HFFc6 (cell line): ENCODE measurements around the gene ZNF17. TPM values are rescaled to one million over a fixed set of nuclear protein-coding genes. Genes with fewer than 3 reads are reported as not detected.
A peak's percentile ranks its signal among the peaks of the same experiment; 100 is the strongest.

Source experiments
- DNase-seq: peaks from one replicate; pipeline ENCODE4 v3.0.0-alpha.2; 2018
- H3K27ac Mint-ChIP-seq: 2 replicates; pipeline ENCODE4 v1.8.0; 2020; ENCODE audit warnings: mild to moderate bottlenecking, mixed read lengths
- H3K27me3 Mint-ChIP-seq: 2 replicates; pipeline ENCODE4 v1.8.0; 2021; ENCODE audit warnings: mild to moderate bottlenecking, moderate library complexity, mixed read lengths; ENCODE audit not compliant: insufficient read depth
- H3K36me3 Mint-ChIP-seq: 2 replicates; pipeline ENCODE4 v1.8.0; 2021; ENCODE audit warnings: low read depth, mixed read lengths
- H3K4me1 Mint-ChIP-seq: 2 replicates; pipeline ENCODE4 v1.8.0; 2020; ENCODE audit warnings: low read depth, mixed read lengths
- H3K4me3 Mint-ChIP-seq: 2 replicates; pipeline ENCODE4 v1.8.0; 2020; ENCODE audit warnings: mild to moderate bottlenecking, moderate library complexity, mixed read lengths
- H3K9me3 Mint-ChIP-seq: 2 replicates; pipeline ENCODE4 v1.8.0; 2020; ENCODE audit warnings: mild to moderate bottlenecking, mixed read lengths
- long read RNA-seq: library from polyadenylated mRNA; unstranded; transcript quantifications from one replicate; pipeline ENCODE4 v2.0.0, GENCODE V29; 2019
- total RNA-seq, 6 experiments: library from RNA; stranded (reverse); fragmentation: NEBNext Ultra II Directional; extraction: Animal tissue kit (Norgen Biotek cat#: 25700); gene quantifications; 2 replicates in 1 of 6; 3 replicates in 5 of 6; pipeline ENCODE4 v1.2.3, GENCODE V29; 2021
- TF ChIP-seq, protein P1 (sequence below): fragments of 200-600 bp; sonication (generic); IDR thresholded peaks from 2 replicates; pipeline ENCODE4 v1.5.0; 2021; ENCODE audit warnings: antibody characterized with exemption, mild to moderate bottlenecking

ZNF17 gene
- 1 to 10 TPM; 6.4 to 8.1 (median 7.0) TPM for total RNA-seq
- long read RNA-seq: 0 reads

DNA sequence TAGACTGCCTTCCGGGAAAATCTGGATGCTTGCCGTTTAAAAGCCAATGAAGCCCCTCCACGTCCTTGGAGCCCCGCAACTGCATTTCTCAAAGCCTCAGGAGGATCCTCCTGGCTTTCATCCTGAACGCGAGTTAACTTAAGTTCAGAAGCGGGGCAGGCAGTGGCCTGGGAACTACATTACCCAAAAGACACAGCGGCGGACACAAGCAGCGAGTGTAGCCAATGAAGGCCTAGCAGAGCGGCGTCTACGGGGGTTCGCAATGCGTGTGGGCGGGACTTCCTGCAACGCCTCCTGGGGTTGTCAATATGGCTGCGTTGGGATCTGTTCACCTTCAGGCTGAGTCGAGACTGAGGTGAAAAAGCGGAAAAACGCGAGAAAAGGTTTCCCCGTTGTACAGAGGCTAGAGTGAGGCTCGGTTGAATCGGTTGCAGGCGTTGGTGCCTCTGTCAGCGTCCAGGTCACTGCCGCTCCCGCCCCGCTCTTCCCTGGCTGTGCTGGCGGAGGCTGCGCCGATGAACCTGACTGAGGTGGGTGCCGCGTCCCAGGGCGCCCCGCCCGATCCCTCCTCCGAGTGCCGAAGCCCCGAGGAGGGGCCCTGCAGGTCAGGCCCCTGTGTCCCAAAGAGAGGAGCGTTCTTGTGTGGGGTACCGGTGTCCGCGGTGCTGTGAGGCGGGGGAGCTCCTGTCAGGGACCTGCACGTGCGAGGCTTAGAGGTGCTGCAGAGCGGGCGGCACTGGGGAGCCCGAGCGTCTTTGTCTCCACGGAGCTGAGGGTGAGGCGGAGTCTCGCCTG, at the start of gene ZNF17:
TSS of gene ZNF17 (plus strand) at position 285 of the 795 bp plus-strand sequence. CDS start 2,455 bp downstream, outside the sequence.
- TF ChIP-seq, protein P1, sequence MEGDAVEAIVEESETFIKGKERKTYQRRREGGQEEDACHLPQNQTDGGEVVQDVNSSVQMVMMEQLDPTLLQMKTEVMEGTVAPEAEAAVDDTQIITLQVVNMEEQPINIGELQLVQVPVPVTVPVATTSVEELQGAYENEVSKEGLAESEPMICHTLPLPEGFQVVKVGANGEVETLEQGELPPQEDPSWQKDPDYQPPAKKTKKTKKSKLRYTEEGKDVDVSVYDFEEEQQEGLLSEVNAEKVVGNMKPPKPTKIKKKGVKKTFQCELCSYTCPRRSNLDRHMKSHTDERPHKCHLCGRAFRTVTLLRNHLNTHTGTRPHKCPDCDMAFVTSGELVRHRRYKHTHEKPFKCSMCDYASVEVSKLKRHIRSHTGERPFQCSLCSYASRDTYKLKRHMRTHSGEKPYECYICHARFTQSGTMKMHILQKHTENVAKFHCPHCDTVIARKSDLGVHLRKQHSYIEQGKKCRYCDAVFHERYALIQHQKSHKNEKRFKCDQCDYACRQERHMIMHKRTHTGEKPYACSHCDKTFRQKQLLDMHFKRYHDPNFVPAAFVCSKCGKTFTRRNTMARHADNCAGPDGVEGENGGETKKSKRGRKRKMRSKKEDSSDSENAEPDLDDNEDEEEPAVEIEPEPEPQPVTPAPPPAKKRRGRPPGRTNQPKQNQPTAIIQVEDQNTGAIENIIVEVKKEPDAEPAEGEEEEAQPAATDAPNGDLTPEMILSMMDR: peak; percentile 43
- Mint-ChIP-seq H3K9me3 (no peaks in the 10 kb centered on the region), H3K4me3 (peak within 1 kb of the TSS; percentile 98), H3K27me3 (no peaks in the 10 kb centered on the region; the same call in 1 of the 2 replicates), H3K36me3 (peaks cover 19% of the 10 kb centered on the region), H3K4me1 (peaks cover 19% of the 10 kb centered on the region), H3K27ac (peak within 1 kb of the TSS; percentile 79)
- DNase-seq: peak; percentile 92

DNA sequence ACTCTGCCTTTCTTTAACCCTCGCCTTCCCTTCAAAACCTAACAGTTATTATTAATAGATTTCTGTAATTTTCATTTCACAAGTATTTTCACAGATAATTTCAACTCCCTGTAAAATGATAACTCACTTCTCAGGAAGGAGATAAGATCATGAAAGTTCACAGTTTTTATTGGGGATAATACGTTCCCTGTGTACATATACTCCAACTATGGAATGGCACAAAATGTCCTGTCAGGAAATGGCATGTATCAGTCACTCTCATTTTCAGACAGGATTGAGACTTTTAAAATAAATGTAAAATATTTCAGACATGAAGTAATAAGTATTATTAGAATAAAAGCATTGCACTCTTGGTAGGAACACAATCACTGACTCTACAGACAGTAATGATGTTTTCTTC, 48.5 kb upstream of the ZNF17 start:
- DNase-seq: no peak
- TF ChIP-seq, protein P1: no peak
- Mint-ChIP-seq H3K27ac (peak overlapping the region; percentile 95), H3K36me3 (peaks cover 35% of the 10 kb centered on the region), H3K27me3 (no peaks in the 10 kb centered on the region), H3K9me3 (peaks cover 6% of the 10 kb centered on the region), H3K4me1 (peaks cover 17% of the 10 kb centered on the region), H3K4me3 (peak overlapping the region; percentile 97)

DNA sequence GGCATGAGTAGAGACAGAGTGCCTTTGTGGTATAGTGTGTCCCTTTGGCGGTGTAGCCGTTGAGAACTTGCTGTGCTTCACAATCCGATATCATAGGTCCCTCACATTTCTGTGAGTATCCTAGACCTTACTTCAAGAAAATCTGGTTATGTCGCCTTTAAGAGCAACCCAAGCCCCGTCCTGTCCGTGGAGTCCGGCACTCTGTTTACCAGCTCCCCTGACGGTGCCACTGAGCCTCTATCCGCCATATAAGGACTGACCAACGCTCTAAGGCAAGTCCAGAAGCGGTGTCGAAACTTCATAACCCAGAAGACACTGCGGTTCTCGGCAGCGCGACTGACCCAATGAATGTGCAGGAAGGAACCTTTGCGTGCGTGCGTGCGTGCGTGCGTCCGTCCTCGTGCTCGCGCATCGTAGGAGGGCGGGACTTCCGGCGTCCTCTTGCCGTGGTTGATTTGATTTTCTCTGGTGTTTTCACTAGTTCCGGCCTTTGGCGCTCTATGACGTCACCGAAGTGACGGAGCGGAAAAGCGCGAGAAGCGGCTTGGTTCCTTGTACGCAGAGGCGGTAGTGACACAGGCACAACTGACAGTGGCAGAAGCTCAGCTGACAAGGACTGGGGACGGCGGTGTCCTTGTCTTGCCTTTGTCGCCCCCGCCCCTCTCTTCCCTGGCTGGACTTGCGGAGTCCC, 47.8 kb upstream of the ZNF17 start, which contains the start of the genes TRAPPC2B and ZNF547:
TSS of gene TRAPPC2B (plus strand) at position 555 of the 691 bp plus-strand sequence. CDS start 1,283 bp downstream, outside the sequence.
TSS of gene ZNF547 (plus strand) at position 555 of the 691 bp plus-strand sequence. CDS start 5,005 bp downstream, outside the sequence.
- TF ChIP-seq, protein P1: no peak
- Mint-ChIP-seq H3K4me1 (peaks cover 17% of the 10 kb centered on the region), H3K4me3 (peak within 1 kb of the TSS; percentile 97), H3K27ac (peak within 1 kb of the TSS; percentile 95), H3K9me3 (peaks cover 6% of the 10 kb centered on the region), H3K36me3 (peaks cover 29% of the 10 kb centered on the region), H3K27me3 (no peaks in the 10 kb centered on the region)
- DNase-seq: peak; percentile 100

DNA sequence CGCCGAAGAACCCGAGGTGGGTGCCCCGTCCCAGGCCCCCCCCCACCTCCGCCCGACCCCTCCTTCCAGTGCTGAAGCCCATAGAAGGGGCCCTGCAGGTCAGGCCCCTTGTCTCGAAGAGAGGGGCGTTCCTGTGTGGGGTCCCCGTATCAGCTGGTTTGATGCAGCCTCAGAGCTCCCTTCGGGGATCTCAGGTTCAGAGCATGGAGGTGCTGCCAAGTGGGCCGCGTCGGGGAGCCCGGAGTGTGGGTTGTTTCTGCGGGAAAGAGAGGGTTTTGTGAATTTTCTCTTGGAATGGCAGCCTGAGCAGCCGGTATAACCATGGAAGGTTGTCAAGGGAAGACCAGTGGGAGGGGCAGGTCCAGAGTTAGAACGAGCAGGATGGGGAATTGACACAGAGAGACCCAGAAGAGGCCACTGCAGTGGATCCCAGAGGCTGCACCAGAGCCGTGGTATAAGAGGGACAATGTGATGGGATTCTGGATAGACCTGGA, 47.2 kb upstream of the ZNF17 start:
- TF ChIP-seq, protein P1: no peak
- DNase-seq: no peak
- Mint-ChIP-seq H3K36me3 (peaks cover 26% of the 10 kb centered on the region), H3K4me3 (peak overlapping the region; percentile 97), H3K4me1 (peaks cover 17% of the 10 kb centered on the region), H3K9me3 (peaks cover 6% of the 10 kb centered on the region), H3K27ac (peak overlapping the region; percentile 95), H3K27me3 (no peaks in the 10 kb centered on the region)

DNA sequence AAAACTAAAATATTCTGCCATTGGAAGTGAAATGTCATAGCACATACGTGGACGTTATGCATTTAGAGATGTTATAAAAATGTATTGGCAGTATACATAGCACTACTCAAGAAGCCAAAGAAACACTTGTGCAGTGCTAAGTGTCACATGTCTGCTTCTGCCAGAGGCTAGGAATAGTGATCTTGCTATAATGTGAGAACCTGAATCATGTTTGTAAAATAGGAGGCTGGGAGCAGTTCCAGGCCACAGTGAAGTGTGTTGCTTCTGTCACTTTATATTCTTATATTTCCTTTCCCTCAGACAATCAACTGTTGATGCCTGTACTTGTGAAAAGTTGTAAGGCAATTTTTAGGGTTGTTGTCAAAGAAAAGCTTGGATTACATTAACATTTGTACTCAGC, 44.2 kb upstream of the ZNF17 start:
- peaks cover 2% of the 10 kb centered on the region; the same call in 1 of the 2 replicates for H3K27me3 Mint-ChIP-seq
- peaks cover 6% of the 10 kb centered on the region for H3K9me3 Mint-ChIP-seq
- TF ChIP-seq, protein P1: no peak
- DNase-seq: no peak
- no peak overlapping the region for H3K4me3 Mint-ChIP-seq
- peaks cover 41% of the 10 kb centered on the region for H3K36me3 Mint-ChIP-seq
- peaks cover 17% of the 10 kb centered on the region for H3K4me1 Mint-ChIP-seq
- H3K27ac Mint-ChIP-seq: no peak overlapping the region
